IPS-20b (cell line): Measurements from ENCODE around the gene PLA2G6.
A peak's percentile ranks its signal among the peaks of the same experiment; 100 is the strongest.

Experiments
- H3K27ac ChIP-seq: one replicate; pipeline ENCODE4 v1.5.1; 2013; ENCODE audit warnings: low read length
- H3K27me3 ChIP-seq: 2 replicates; pipeline ENCODE4 v1.6.1; 2013; ENCODE audit warnings: mild to moderate bottlenecking, low read length, inconsistent platforms; ENCODE audit not compliant: insufficient read depth
- H3K36me3 ChIP-seq: 2 replicates; pipeline ENCODE4 v1.6.1; 2013; ENCODE audit warnings: low read depth, mild to moderate bottlenecking, inconsistent platforms, low read length, moderate library complexity; ENCODE audit not compliant: insufficient read depth
- H3K4me1 ChIP-seq: 2 replicates; pipeline ENCODE4 v1.6.1; 2013; ENCODE audit warnings: mild to moderate bottlenecking, control low read depth, inconsistent platforms, low read length, moderate library complexity; ENCODE audit not compliant: insufficient read depth
- H3K4me3 ChIP-seq: 2 replicates; pipeline ENCODE4 v1.5.1; 2013; ENCODE audit warnings: mild to moderate bottlenecking, low read length, inconsistent platforms
- H3K9ac ChIP-seq: 2 replicates; pipeline ENCODE4 v1.6.1; 2013; ENCODE audit warnings: low read depth, mild to moderate bottlenecking, inconsistent platforms, low read length, moderate library complexity
- H3K9me3 ChIP-seq: 2 replicates; pipeline ENCODE4 v1.6.1; 2013; ENCODE audit warnings: mild to moderate bottlenecking, low read depth, low read length, inconsistent platforms; ENCODE audit not compliant: insufficient read depth

Gene PLA2G6

GRCh38 chr22:38086942-38087341 lies 94.7 kb downstream of the PLA2G6 start:
- peaks cover 18% of the 10 kb centered on the region for H3K27me3 ChIP-seq
- H3K27ac ChIP-seq, result no peak overlapping the region
- H3K9ac ChIP-seq, result no peak overlapping the region
- no peaks in the 10 kb centered on the region for H3K9me3 ChIP-seq
- peaks cover 7% of the 10 kb centered on the region; the same call in 1 of the 2 replicates for H3K4me1 ChIP-seq
- H3K4me3 ChIP-seq, result no peak overlapping the region
- no peaks in the 10 kb centered on the region for H3K36me3 ChIP-seq

DNA sequence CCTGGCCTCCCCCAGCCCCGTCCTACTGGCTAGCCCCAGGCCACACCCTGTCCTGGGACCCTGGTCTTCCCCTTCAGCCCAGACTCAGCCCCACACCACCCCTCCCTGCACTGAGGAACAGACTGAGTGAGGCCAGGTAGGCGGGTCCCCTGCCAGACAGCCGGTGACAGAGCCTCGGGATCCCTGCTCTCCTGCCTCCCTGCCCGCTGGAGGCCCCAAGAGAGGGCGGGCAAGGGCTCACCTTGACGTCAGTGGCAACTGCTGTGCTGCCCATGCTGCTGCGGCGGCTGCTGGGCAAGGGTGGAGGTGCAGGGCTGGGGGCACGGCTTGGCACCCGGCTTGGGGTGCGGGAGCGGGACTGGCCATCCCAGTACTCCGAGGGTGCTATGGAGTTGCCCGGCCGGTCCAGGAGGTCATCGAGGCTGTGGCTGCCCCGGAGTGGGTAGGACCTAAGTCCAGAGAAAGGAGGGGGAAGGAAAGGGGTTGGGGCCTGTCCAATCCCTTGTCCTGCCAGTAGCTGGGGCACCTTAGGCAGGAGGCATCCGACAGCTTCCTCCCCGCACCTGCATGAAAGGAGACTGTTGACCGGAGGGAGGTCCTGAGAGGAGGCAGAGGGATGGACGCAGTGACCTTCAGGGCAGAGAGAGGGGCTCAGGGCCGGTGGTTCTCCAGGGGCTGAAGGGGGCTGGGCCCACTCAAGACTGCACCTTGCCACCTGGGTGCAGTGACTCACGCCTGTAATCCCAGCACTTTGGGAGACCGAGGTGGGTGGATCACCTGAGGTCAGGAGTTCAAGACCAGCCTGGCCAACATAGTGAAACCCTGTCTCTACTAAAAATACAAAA lies 95.4 kb downstream of the PLA2G6 start:
- Histone ChIP-seq H3K9ac (no peak overlapping the region), H3K27me3 (peaks cover 26% of the 10 kb centered on the region), H3K36me3 (no peaks in the 10 kb centered on the region), H3K4me3 (no peak overlapping the region), H3K27ac (no peak overlapping the region), H3K4me1 (peaks cover 7% of the 10 kb centered on the region; the same call in 1 of the 2 replicates), H3K9me3 (no peaks in the 10 kb centered on the region)

GRCh38 chr22:38085501-38085900 lies 96.1 kb downstream of the PLA2G6 start:
- peaks cover 7% of the 10 kb centered on the region; the same call in 1 of the 2 replicates for H3K4me1 ChIP-seq
- H3K36me3 ChIP-seq, result no peaks in the 10 kb centered on the region
- H3K27ac ChIP-seq, result no peak overlapping the region
- no peak overlapping the region for H3K9ac ChIP-seq
- H3K9me3 ChIP-seq, result no peaks in the 10 kb centered on the region
- H3K4me3 ChIP-seq, result no peak overlapping the region
- peaks cover 33% of the 10 kb centered on the region for H3K27me3 ChIP-seq

DNA sequence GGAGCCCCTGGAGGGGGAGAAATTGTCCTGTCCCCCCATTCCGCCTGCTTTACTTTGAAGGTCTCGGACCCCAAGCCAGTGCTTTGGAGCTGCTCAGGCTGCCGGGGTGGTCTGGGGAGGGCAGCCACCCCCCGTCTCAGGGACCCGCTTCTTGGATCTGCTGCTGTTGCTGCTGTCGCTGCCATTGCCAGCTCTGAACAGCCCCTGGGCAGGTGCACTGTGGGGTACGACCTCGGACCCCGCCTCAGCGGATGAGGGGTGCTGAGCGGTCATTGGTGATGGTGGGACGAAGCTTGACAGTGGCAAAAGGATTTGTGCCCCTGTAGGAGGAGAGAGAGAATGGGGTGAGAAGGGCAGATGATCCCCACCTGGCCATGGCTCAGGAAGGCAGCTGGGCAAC lies 96.6 kb downstream of the PLA2G6 start:
- Histone ChIP-seq H3K9me3 (no peaks in the 10 kb centered on the region), H3K4me3 (no peak overlapping the region), H3K4me1 (peaks cover 7% of the 10 kb centered on the region; the same call in 1 of the 2 replicates), H3K27ac (no peak overlapping the region), H3K36me3 (no peaks in the 10 kb centered on the region), H3K9ac (no peak overlapping the region; the same call in 1 of the 2 replicates), H3K27me3 (peaks cover 37% of the 10 kb centered on the region)

GRCh38 chr22:38083931-38084631 lies 97.5 kb downstream of the PLA2G6 start, which contains the start of gene SLC16A8:
TSS of gene SLC16A8 (minus strand) at chr22:38084184. CDS start at chr22:38082873, 1,311 bp downstream.
- H3K4me1 ChIP-seq, result peaks cover 7% of the 10 kb centered on the region; the same call in 1 of the 2 replicates
- H3K36me3 ChIP-seq, result no peaks in the 10 kb centered on the region
- no peak within 1 kb of the TSS for H3K27ac ChIP-seq
- no peak within 1 kb of the TSS; the same call in 1 of the 2 replicates for H3K9ac ChIP-seq
- H3K9me3 ChIP-seq, result no peaks in the 10 kb centered on the region
- peaks cover 40% of the 10 kb centered on the region for H3K27me3 ChIP-seq
- no peak within 1 kb of the TSS for H3K4me3 ChIP-seq

- Histone ChIP-seq H3K4me3 (no peak overlapping the region), H3K36me3 (no peaks in the 10 kb centered on the region), H3K9me3 (no peaks in the 10 kb centered on the region), H3K27ac (no peak overlapping the region), H3K4me1 (peaks cover 7% of the 10 kb centered on the region; the same call in 1 of the 2 replicates), H3K27me3 (peaks cover 40% of the 10 kb centered on the region), H3K9ac (no peak overlapping the region; the same call in 1 of the 2 replicates)
Observed at GRCh38 chr22:38082986-38083710, 98.5 kb downstream of the PLA2G6 start.

GRCh38 chr22:38081941-38082828 lies 99.4 kb downstream of the PLA2G6 start:
- Histone ChIP-seq H3K27ac (no peak overlapping the region), H3K4me3 (no peak overlapping the region), H3K36me3 (no peaks in the 10 kb centered on the region), H3K4me1 (peaks cover 7% of the 10 kb centered on the region; the same call in 1 of the 2 replicates), H3K27me3 (peaks cover 40% of the 10 kb centered on the region), H3K9me3 (no peaks in the 10 kb centered on the region), H3K9ac (no peak overlapping the region)

- H3K36me3 ChIP-seq, result no peaks in the 10 kb centered on the region
- H3K9ac ChIP-seq, result no peak overlapping the region
- H3K4me1 ChIP-seq, result peaks cover 7% of the 10 kb centered on the region; the same call in 1 of the 2 replicates
- H3K9me3 ChIP-seq, result no peaks in the 10 kb centered on the region
- H3K27ac ChIP-seq, result no peak overlapping the region
- H3K4me3 ChIP-seq, result peak overlapping the region; percentile 22; the same call in 1 of the 2 replicates
- H3K27me3 ChIP-seq, result peaks cover 40% of the 10 kb centered on the region
Observed at GRCh38 chr22:38081636-38081940, 100.0 kb downstream of the PLA2G6 start.

GRCh38 chr22:38080850-38081635 lies 100.6 kb downstream of the PLA2G6 start:
- H3K9ac ChIP-seq, result no peak overlapping the region
- peak overlapping the region; percentile 58 for H3K4me3 ChIP-seq
- H3K27ac ChIP-seq, result no peak overlapping the region
- H3K4me1 ChIP-seq, result peaks cover 7% of the 10 kb centered on the region; the same call in 1 of the 2 replicates
- peaks cover 40% of the 10 kb centered on the region for H3K27me3 ChIP-seq
- no peaks in the 10 kb centered on the region for H3K36me3 ChIP-seq
- H3K9me3 ChIP-seq, result no peaks in the 10 kb centered on the region

DNA sequence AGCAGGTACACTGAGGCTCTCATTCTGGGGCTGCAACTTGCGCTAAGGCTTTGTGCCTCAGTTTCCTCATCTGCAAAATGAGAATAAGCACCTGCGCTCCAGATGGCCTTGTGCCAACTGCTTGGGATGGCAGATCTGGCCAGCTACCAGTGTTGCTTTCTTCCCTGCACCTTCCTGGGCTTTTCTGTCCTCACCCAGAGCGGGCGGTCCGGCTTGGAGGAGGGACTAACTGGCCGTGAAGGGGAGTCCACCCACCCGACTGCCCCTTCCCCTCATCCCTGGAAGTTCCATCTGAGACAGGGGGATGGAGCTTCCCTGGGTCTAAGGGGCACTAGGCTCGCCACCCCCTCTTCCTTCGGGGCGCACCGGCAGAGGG lies 101.2 kb downstream of the PLA2G6 start:
- H3K4me1 ChIP-seq, result peaks cover 7% of the 10 kb centered on the region; the same call in 1 of the 2 replicates
- peak overlapping the region; percentile 58; the same call in 1 of the 2 replicates for H3K4me3 ChIP-seq
- peaks cover 40% of the 10 kb centered on the region for H3K27me3 ChIP-seq
- H3K27ac ChIP-seq, result no peak overlapping the region
- no peaks in the 10 kb centered on the region for H3K36me3 ChIP-seq
- no peaks in the 10 kb centered on the region for H3K9me3 ChIP-seq
- no peak overlapping the region for H3K9ac ChIP-seq
